KG1 (cell line): ENCODE measurements around the gene USP35.

Experiments
- DNase-seq: peaks from one replicate; lab custom pipeline; 2025; lab: John Stamatoyannopoulos, UW

Gene USP35

DNA sequence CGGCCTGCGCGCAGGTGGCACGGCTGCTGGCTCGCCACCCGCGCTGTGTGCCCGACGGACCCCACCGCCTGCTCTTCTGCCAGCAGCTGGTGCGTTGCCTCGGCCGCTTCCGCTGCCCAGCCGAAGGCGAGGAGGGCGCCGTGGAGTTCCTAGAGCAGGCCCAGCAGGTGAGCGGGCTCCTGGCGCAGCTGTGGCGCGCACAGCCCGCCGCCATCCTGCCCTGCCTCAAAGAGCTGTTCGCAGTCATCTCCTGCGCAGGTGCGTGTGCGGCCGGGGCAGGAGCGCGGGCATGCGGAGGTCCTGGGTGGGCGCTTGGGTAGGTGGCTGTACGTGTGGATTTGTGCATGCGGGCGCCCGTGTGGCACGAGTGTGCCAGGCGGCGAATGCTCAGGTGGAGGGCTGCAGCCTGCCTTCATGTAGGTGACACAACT, 8.0 kb downstream of the USP35 start:
- no peak for DNase-seq

DNA sequence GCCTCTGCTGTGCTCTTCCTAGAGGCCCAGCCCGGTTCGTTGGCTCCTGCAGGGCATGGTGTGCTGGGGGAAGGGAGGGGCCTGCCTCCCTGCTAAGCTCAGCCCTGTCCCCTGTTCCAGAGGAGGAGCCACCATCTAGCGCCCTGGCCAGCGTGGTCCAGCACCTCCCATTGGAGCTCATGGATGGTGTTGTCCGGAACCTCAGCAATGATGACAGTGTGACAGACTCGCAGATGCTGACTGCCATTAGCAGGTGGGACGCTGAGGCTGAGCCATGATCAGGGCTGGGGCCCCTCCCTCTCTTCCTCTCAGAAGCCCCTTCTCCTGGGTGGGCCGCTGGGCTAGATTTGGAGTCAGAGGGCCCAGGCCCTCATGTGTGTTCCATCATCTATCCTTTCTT, 9.1 kb downstream of the USP35 start:
- no peak for DNase-seq

DNA sequence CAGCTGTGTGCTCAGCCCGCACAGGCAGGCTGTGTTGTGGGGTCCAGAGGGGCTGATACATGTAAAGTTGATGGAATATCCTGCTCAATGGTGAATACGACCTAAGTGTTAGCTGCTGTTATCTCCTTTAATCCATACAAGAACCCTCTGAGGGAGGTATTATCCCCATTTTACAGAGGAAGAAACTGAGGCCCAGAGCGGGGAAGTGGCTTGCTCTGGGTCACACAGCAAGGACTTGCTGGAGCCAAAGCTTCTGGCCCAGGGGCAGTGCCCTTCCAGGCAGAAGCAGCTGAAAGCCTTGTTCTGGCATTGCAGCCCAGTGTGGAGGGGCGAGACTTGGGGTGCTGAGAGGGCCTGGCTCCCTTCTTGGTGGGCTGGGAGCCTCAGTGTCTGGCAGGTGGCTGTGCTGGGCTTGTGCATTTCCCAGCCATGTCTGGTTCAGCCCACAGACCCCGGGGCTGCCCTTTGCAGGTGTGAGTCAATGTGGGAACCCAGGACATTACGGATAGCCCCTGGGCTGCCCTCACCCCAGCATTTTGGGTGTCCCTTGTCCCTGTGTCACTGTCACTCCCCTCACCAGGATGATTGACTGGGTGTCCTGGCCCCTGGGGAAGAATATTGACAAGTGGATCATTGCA, 10.4 kb downstream of the USP35 start:
- DNase-seq, result no peak

DNA sequence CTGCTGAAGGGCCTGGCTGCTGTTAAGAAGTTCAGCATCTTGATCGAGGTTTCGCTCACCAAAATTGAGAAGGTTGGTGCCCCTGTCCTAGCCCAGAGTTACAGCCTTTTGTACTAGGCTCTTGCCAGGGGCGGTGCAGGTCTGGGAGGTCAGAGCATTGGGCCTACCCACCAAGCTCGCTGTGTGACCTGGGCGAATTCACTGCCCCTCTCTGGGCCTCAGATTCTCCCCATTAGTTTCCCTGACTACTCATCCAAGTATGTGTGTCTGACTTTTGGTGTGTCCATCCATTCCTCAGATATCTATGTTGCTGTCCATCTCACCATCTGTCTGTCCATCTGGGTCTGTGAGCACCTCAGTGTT, 10.9 kb downstream of the USP35 start:
- no peak for DNase-seq

DNA sequence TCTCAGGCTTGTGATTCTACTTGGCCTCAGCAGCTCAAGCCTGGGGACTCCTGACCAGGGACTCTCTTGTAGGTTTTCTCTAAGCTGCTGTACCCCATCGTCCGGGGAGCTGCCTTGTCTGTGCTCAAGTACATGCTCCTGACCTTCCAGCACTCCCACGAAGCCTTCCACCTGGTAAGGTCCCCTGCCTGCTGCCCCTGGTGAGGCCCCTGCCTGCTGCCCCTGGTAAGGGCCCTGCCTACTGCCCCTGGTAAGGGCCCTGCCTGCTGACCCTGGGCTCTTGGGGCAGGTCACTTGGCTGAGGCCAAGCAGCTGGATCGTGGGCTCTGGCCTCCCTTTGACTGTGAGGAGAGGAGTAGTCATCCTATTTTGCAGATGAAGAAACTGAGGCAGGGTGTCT, 11.3 kb downstream of the USP35 start:
- no peak for DNase-seq

DNA sequence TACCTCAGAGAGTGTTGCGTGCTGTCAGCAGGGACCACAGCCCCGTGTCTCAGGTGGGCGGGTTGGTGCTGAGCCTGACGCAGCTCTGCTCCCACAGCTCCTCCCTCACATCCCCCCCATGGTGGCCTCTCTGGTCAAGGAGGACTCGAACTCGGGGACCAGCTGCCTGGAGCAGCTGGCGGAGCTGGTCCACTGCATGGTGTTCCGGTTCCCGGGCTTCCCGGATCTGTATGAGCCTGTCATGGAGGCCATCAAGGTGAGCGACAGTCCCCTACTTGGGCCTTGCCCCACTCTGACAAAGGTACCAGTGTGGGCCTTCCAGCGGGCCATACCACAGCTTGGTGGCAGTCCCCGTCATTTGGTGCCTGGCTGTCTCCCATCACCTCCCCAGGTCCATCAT, 11.8 kb downstream of the USP35 start:
- no peak for DNase-seq

DNA sequence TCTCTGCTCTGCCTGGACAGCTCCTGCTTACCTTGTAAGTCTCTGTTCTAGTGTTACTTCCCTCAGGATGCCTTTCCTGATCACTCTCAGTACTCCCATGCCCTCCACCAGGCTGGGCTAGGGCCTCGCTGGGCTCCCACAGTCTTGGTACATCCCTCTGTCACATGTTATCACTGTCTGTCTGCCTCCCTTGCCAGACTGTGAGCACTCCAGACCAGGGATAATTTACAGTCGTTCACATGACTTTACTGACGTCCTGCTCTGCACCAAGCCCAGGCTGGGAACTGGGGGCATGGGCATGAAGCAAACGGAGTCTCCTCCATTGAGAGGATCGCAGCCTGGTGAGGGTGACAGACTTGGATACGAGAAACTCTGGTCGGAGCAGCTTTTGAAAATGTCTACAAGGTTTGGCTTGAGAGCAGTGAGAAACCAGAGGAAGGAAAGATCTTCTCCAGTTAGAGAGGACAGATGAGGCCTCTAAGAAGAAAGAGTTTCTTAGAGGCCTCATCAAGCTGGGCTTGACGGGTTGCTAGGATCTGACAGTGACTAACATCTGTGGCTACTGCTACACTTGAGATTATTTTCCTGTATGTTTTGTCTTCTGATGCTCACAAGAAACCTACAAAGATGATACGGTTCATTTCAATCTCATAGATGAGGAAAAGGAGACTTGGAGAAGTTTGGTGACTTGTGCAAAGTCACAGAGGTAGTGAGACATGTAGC, 12.5 kb downstream of the USP35 start:
- no peak for DNase-seq

DNA sequence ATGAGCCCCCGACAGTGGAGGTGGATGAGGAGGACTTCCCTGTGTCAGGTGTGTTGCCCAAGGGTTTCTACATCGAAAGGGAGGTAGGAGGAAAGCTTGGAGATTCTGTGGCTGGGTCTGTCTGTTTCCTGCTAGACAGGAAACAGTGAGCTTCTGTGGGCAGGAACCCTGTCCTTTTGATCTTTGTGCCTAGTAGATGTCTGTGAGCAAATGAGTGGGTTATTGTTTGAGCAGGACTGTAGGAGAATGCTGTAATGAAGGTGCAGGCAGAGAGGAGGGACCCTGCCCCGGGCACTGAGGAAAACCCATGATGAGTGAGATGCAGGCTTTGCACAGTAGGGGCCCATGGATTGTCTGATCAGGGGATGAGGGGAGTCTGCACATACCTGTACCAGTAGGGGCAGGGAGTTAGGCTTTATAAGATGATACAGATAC, 14.0 kb downstream of the USP35 start:
- peak; percentile 84 for DNase-seq

DNA sequence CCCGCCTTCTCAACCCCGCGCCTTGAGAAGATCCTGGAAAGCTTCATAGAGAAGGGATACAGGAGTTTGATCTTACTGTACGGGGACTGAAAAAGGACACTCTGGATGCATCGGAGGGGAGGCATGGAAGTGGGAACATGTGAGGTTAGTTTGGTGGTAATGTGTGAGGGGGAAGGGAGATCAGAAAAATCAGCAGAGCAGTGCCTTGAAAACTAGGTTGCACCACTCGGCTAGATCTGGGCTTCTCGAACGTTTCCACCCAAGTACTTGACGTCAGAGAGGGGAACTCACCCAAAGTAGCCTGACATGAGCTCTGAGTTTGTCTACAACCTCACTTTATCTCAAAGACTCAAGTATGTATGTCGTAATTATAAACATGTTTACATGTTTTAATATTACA, 14.5 kb downstream of the USP35 start:
- no peak for DNase-seq

DNA sequence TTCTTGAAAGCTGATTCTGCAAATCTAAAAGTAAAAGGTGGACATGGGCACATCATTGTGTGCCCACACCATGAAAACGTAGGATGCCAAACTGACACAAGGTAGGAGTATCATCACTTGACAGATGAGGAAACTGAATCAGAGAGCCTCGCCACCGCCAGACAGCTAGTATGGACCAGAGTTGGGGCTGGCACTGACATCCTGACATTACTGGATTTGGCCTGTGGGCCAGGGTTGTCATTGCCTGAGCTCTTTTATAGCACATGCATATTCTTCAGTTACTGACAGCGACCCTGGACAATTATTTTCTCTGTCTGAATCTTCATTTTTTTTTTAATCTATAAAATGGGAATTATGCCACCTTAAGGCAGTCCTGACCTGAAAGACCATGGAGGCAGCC, 16.5 kb downstream of the USP35 start:
- DNase-seq, result no peak

DNA sequence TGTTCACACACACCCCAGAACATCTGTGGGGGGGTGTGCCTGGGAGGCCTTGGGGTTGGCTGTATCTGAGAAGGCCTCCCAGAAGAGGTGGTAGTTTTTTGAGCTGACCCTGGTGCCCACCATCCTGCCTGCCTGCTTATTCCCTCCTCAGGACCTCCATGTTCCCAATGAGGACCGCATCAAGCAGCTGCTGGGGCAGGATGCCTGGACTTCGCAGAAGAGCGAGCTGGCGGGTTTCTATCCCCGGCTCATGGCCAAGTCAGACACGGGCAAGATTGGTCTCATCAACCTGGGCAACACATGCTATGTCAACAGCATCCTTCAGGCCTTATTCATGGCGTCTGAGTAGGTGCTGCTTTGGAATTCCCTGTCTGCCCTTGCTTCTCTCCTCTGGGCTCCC, 17.0 kb downstream of the USP35 start:
- DNase-seq, result no peak

DNA sequence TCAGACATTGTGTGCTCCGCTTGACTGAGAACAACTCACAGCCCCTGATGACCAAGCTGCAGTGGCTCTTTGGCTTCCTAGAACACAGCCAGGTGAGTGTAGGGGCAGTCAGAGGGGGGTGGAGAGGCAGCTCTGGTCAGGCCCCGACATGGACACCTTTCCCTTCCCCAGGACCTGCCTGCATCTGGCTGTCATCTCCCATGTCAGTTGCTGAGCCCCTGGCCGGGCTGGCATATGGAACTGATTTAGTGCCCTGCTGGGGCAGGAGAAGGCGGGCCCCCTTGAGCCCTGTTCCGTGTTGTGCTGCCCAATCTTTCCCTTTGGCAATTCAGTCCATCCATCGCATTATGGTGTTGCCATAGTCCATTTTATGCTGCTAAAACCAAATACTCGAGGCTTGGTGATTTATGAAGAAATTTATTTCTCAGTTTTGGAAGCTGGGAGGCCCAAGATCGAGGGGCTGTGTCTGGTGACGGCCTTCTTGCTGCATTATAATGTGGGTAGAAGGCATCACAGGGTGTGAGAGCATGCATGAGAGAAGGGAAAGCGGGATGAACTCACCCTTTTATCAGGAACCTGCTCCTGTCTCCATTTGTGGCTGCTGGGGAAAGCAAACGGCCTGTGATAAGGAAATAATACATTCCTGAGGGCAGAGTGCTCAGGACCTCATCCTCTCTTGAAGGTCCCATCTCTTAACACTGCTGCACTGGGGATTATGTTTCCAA, 19.0 kb downstream of the USP35 start:
- no peak for DNase-seq

DNA sequence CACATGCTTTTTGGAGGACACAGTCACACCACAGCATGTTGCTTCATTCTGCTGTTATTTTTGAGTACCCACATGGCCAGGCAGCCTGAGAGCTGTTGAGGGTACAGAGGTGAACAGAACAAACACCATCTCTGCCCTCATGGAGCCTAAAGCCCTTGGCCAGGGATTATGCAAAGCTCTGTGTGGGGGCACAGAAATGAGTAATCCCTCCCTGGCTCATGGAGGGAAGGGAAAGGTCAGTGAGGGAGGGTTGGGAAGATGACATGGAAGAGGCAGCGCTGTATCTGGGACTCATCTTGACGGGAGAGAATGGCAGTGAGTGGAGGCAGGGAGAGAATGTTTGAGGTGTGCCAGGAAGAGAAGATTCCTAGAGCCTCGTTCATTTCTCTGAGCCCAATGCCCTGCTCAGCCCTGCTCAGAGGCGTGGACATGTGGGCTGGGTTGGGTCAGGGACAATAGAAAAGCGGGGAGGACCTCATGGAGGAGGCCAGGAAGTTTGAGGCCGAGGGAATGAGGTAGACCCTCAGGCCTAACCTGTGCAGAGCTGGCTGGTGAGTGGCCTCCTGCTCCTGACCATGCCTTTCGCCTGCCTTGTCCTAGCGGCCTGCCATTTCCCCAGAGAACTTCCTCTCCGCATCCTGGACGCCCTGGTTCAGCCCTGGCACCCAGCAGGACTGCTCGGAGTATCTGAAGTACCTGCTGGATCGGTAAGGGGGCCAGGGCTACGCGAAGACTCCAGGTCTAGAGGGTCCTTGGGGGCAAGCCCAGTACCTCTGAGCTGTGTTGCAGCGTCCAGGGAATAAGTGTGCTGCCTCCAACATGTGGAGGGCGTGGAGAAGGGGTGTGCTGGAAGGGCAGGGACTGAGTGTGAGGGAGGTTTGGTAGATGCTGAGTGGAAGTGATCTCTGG, 19.8 kb downstream of the USP35 start:
- DNase-seq, result no peak

DNA sequence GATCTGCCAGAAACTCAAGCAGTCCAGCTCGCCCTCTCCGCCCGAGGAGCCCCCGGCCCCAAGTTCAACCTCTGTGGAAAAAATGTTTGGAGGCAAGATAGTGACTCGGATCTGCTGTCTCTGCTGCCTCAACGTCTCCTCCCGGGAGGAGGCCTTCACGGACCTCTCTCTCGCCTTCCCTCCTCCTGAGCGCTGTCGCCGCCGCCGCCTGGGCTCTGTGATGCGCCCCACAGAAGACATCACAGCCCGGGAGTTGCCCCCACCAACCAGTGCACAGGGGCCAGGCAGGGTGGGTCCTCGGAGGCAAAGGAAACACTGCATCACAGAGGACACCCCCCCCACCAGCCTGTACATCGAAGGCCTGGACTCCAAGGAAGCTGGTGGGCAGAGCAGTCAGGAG, 20.8 kb downstream of the USP35 start:
- DNase-seq, result no peak

DNA sequence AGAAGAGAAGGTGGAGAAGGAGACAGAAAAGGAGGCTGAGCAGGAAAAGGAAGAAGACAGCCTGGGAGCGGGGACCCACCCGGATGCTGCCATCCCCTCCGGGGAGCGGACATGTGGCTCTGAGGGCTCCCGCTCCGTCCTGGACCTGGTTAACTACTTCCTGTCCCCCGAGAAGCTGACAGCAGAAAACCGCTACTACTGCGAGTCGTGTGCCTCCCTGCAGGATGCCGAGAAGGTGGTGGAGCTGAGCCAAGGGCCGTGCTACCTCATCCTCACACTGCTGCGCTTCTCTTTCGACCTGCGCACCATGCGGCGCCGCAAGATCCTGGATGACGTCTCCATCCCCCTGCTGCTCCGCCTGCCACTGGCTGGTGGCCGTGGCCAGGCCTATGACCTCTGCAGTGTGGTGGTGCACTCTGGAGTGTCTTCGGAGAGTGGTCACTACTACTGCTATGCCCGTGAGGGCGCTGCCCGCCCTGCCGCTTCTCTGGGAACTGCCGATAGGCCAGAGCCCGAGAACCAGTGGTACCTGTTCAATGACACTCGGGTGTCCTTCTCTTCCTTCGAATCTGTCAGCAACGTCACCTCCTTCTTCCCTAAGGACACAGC, 21.4 kb downstream of the USP35 start:
- DNase-seq, result no peak

DNA sequence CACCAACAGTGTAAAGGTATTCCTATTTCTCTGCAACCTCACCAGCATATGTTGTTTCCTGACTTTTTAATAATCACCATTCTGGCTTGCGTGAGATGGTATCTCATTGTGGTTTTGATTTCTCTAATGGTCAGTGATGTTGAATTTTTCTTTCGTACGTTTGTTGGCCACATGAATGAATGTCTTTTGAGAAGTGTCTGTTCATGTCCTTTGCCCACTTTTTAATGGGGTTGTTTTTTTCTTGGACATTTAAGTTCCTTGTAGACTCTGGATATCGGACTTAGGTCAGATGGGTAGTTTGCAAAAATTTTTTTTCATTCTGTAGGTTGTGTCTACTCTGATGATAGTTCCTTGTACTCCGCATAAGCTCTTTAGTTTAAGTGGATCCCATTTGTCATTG, 22.8 kb downstream of the USP35 start:
- DNase-seq, result no peak

DNA sequence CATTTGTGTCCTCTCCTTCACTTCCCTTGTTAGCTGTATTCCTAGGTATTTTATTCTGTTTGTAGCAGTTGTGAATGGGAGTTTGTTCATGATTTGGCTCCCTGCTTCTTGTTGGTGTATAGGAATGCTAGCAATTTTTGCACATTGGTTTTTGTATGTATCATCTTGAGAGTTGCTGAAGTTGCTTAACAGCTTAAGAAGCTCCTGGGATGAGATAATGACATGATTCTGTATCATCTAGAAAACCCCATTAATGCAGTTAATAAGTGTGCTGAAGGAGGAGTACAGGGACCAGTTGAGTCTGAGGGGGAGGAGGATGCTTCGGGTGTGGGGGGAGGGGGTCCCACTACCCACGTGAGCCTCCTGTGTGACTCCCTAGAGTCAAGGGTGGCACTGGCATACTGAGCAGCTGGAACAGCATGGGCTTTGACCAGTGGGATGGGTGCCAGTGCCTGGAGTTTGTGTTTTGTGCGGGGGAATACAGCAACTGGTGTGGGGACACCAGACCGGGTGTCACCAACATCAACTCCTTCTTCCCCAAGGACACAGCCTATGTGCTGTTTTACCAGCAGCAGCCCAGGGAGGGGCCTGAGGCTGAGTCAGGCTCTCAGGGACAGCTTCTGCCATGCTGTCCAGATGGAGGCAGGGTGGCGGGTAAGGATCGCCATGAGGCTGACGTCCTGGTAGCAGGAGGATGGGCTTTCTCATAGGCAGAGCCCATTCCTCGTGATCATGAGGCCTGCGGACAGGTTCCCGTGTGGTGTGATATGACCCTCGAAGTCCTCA, 24.1 kb downstream of the USP35 start:
- DNase-seq, result no peak

DNA sequence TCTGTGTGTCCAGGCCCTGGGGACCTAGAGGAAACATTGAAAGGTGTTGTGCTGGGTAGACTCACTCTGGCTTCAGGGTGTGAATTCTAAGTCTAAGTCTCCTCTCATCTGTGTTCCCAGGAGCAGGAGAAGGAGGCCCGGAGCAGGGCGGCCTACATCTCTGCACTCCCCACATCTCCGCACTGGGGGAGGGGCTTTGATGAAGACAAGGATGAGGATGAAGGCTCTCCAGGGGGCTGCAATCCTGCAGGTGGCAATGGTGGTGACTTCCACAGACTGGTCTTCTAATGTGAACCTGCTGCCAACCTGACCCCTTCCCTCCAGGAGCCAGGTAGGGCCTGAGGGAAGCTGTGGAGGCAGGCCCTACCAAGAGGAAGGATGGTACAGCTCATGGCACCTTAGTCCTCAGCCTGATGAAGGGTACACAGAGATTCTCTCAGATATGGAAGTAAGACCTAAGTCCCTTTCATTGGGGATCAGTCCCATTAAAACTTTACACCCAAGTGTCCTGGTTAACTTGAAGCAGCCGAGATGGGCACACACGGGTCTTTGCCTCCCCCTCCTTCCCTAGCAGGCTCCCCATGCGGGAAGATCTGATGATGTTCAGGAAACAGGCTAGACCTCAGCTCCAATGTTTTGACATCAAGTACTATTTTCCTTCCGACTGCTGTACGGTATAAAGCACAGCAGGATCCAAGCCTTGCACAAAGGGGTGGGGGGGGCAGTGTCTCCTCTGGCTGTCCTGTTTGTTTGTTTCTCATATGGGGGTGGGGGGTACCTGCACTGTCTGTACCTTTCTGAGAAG, 25.0 kb downstream of the USP35 start:
- no peak for DNase-seq

DNA sequence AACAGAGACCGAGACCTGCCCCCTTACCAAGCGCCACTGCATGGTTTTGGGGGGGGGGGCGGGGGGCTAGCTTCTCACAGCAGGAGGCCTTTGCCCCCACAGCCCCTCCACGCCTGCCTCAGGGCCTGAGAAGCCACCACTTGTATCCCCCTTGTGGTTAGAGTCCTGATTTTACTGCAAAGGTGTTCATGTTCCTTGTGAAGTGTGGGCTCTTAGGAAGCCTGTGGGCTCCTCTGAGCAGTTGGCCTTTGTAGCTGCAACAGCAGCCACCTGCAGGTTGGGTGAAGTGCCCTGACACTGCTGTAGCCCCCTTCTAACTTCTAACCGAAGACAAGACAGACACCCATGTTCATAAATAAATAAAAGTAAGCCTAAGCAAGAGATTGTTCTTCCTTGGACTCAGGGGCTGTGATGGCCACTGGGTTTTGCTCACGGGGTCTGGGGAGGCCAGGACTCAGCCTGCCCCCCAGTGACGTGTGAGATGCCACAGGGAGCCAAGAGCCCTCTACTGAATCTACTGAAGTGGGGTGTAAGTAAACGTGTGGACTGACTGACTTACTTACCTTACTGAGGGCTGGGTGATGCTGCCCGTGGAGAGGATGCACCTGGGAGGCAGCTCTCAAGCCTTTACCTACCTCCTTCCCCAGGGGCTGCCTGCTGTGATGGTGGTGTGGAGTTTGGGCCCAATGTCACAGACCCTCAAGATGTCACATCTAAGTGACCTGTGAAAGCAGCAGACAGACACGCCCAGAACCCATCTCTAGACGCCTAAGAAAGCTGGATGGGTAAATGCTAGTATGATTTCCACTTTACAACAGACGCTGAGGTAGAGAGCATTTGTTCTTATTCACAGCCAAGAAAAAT, 25.8 kb downstream of the USP35 start:
- no peak for DNase-seq
